BLaER1 (cell line): ENCODE data around the gene ATP5F1D.

Experiments
- H3K27ac ChIP-seq: shearing (Covaris generic); formaldehyde crosslinking; 2 replicates; pipeline ENCODE4 v1.8.1; 2022
- H3K27me3 ChIP-seq: shearing (Covaris generic); formaldehyde crosslinking; 2 replicates; pipeline ENCODE4 v1.8.1; 2022
- H3K36me3 ChIP-seq: shearing (Covaris generic); formaldehyde crosslinking; 2 replicates; pipeline ENCODE4 v1.8.1; 2022
- H3K4me1 ChIP-seq: shearing (Covaris generic); formaldehyde crosslinking; 2 replicates; pipeline ENCODE4 v1.8.1; 2022
- H3K4me2 ChIP-seq: shearing (Covaris generic); formaldehyde crosslinking; 2 replicates; pipeline ENCODE4 v1.8.1; 2022
- H3K4me3 ChIP-seq: shearing (Covaris generic); formaldehyde crosslinking; 2 replicates; pipeline ENCODE4 v1.8.1; 2022
- H3K9ac ChIP-seq: shearing (Covaris generic); formaldehyde crosslinking; 2 replicates; pipeline ENCODE4 v1.8.1; 2022
- H3K9me3 ChIP-seq: shearing (Covaris generic); formaldehyde crosslinking; 2 replicates; pipeline ENCODE4 v1.8.1; 2022
- H4K20me1 ChIP-seq: shearing (Covaris generic); formaldehyde crosslinking; 2 replicates; pipeline ENCODE4 v1.8.1; 2022
- Cebpa-rat ChIP-seq: shearing (Covaris generic); IDR thresholded peaks from 2 replicates; pipeline ENCODE4 v1.8.1; 2022

ATP5F1D gene

GRCh38 chr19:1292419-1293151, 51.0 kb downstream of the ATP5F1D start:
- no peak overlapping the region for H3K27ac ChIP-seq
- H3K4me2 ChIP-seq, result peak overlapping the region; percentile 92
- no peak for TF ChIP-seq Cebpa-rat
- no peaks in the 10 kb centered on the region for H3K36me3 ChIP-seq
- H3K9me3 ChIP-seq, result no peaks in the 10 kb centered on the region
- H3K27me3 ChIP-seq, result peaks cover 66% of the 10 kb centered on the region
- peaks cover 84% of the 10 kb centered on the region for H4K20me1 ChIP-seq
- H3K4me3 ChIP-seq, result no peak overlapping the region
- no peak overlapping the region for H3K9ac ChIP-seq
- H3K4me1 ChIP-seq, result peaks cover 78% of the 10 kb centered on the region

GRCh38 chr19:1293782-1294604, 52.4 kb downstream of the ATP5F1D start:
- peaks cover 70% of the 10 kb centered on the region for H4K20me1 ChIP-seq
- no peaks in the 10 kb centered on the region for H3K9me3 ChIP-seq
- no peak for TF ChIP-seq Cebpa-rat
- H3K4me2 ChIP-seq, result peak overlapping the region; percentile 92
- H3K27ac ChIP-seq, result no peak overlapping the region
- peaks cover 67% of the 10 kb centered on the region for H3K4me1 ChIP-seq
- H3K36me3 ChIP-seq, result 0 out of 2 replicates have a peak, but pooled peaks cover 4% of the 10 kb centered on the region
- H3K4me3 ChIP-seq, result peak overlapping the region; percentile 26
- H3K27me3 ChIP-seq, result peaks cover 52% of the 10 kb centered on the region
- peak overlapping the region; percentile 48; the same call in 1 of the 2 replicates for H3K9ac ChIP-seq
